OCI-LY3 (cell line): ENCODE data around the gene PPP1R12B.
"Not testable (repeated sequence)": the region's sequence is repeated elsewhere in the genome, so short reads cannot be mapped to it uniquely, and the experiment has no call there.

ENCODE experiments used
- H2AFZ ChIP-seq: fragments of 200-600, 300-600 bp; shearing (Covaris generic); 2 replicates; pipeline ENCODE4 v1.6.0; 2014; ENCODE audit warnings: antibody characterized with exemption, low read depth, low read length
- H3K27ac ChIP-seq: fragments of 200-600, 300-600 bp; sonication (generic); 2 replicates; pipeline ENCODE4 v1.5.1; 2014; ENCODE audit warnings: mild to moderate bottlenecking, low read length, moderate library complexity, mixed read lengths
- H3K27me3 ChIP-seq: fragments of 200-600, 300-600 bp; sonication (generic); 2 replicates; pipeline ENCODE4 v1.6.1; 2014; ENCODE audit warnings: low read depth, low read length, mixed read lengths
- H3K36me3 ChIP-seq: fragments of 200-600, 300-600 bp; sonication (generic); replicated peaks from 2 replicates; pipeline ENCODE3; 2014; ENCODE audit warnings: low read depth, low read length, mixed read lengths
- H3K4me1 ChIP-seq: fragments of 300-600, 200-600 bp; sonication (generic); 2 replicates; pipeline ENCODE4 v1.6.1; 2014; ENCODE audit warnings: low read length, mixed read lengths
- H3K4me2 ChIP-seq: fragments of 200-600, 300-600 bp; sonication (generic); 2 replicates; pipeline ENCODE4 v1.6.1; 2014; ENCODE audit warnings: low read length, mixed read lengths
- H3K4me3 ChIP-seq: fragments of 300-600, 200-600 bp; sonication (generic); 2 replicates; pipeline ENCODE4 v1.5.1; 2014; ENCODE audit warnings: antibody characterized with exemption, mild to moderate bottlenecking, low read length, moderate library complexity
- H3K79me2 ChIP-seq: fragments of 300-600, 200-600 bp; shearing (Covaris generic); 2 replicates; pipeline ENCODE4 v1.6.1; 2014; ENCODE audit warnings: mild to moderate bottlenecking, low read length, mixed read lengths
- H3K9ac ChIP-seq: fragments of 300-600, 200-600 bp; shearing (Covaris generic); 2 replicates; pipeline ENCODE4 v1.6.0; 2014; ENCODE audit warnings: mild to moderate bottlenecking, low read length, moderate library complexity
- H3K9me3 ChIP-seq: fragments of 200-600, 300-600 bp; shearing (Covaris generic); 2 replicates; pipeline ENCODE4 v1.6.1; 2014; ENCODE audit warnings: low read length, mixed read lengths; ENCODE audit not compliant: insufficient read depth
- H4K20me1 ChIP-seq: fragments of 200-600, 300-600 bp; sonication (generic); 2 replicates; pipeline ENCODE4 v1.6.1; 2016; ENCODE audit warnings: low read length, mixed read lengths; ENCODE audit not compliant: insufficient read depth
- EZH2phosphoT487 ChIP-seq: fragments of 200-600 bp; shearing (Covaris generic); IDR thresholded peaks from 2 replicates; pipeline ENCODE4 v1.6.1; 2018; ENCODE audit warnings: antibody characterized with exemption, mixed run types, low read depth
- TF ChIP-seq, protein P1 (sequence below): fragments of 200-600, 300-600 bp; sonication (generic); IDR thresholded peaks from 2 replicates; pipeline ENCODE4 v1.5.1; 2014; ENCODE audit warnings: antibody characterized with exemption, low read length, low read depth

The PPP1R12B gene

GRCh38 chr1:202362212-202362611 is 13.7 kb downstream of the PPP1R12B start:
- Histone ChIP-seq H3K36me3 (no peaks in the 10 kb centered on the region), H3K4me2 (no peak overlapping the region), H3K9ac (no peak overlapping the region)

GRCh38 chr1:202365092-202365815 is 16.8 kb downstream of the PPP1R12B start:
- Histone ChIP-seq H3K9me3 (no peaks in the 10 kb centered on the region), H3K4me2 (no peak overlapping the region), H2AFZ (no peak overlapping the region), H3K4me1 (no peaks in the 10 kb centered on the region), H3K27ac (no peak overlapping the region), H4K20me1 (0 out of 2 replicates have a peak, but pooled peaks cover 6% of the 10 kb centered on the region), H3K4me3 (no peak overlapping the region), H3K79me2 (no peaks in the 10 kb centered on the region), H3K9ac (no peak overlapping the region), H3K36me3 (no peaks in the 10 kb centered on the region), H3K27me3 (no peaks in the 10 kb centered on the region)
- no peak for TF ChIP-seq EZH2phosphoT487
- TF ChIP-seq, protein P1, sequence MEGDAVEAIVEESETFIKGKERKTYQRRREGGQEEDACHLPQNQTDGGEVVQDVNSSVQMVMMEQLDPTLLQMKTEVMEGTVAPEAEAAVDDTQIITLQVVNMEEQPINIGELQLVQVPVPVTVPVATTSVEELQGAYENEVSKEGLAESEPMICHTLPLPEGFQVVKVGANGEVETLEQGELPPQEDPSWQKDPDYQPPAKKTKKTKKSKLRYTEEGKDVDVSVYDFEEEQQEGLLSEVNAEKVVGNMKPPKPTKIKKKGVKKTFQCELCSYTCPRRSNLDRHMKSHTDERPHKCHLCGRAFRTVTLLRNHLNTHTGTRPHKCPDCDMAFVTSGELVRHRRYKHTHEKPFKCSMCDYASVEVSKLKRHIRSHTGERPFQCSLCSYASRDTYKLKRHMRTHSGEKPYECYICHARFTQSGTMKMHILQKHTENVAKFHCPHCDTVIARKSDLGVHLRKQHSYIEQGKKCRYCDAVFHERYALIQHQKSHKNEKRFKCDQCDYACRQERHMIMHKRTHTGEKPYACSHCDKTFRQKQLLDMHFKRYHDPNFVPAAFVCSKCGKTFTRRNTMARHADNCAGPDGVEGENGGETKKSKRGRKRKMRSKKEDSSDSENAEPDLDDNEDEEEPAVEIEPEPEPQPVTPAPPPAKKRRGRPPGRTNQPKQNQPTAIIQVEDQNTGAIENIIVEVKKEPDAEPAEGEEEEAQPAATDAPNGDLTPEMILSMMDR, result no peak

More at GRCh38 chr1:202362212-202362611, 13.7 kb downstream of the PPP1R12B start:
- Histone ChIP-seq H3K4me3 (no peak overlapping the region), H3K27me3 (no peaks in the 10 kb centered on the region), H2AFZ (no peak overlapping the region), H3K4me1 (no peaks in the 10 kb centered on the region), H3K27ac (no peak overlapping the region), H4K20me1 (0 out of 2 replicates have a peak, but pooled peaks cover under 1% of the 10 kb centered on the region), H3K9me3 (no peaks in the 10 kb centered on the region), H3K79me2 (no peaks in the 10 kb centered on the region)
- TF ChIP-seq EZH2phosphoT487, result no peak
- TF ChIP-seq, protein P1, result no peak

DNA sequence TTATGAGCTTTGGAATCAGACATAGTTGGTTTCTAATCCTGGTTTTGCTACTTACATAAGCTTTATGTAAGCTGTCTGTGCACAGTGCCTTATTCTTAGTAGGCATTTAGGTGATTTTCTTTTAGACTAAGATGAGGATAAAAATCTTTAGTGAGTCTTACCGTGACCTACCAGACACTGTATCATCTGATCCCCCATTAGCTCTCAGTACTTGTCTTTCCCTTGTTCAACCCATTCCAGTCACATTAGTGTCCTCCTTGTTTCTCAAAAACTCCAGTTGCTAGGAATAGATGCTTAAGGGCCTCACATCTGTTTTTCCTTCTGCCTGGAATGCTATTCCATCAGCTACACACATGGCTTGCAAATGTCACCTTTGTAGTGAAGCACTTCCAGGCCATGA is 18.8 kb downstream of the PPP1R12B start:
- no peak for TF ChIP-seq EZH2phosphoT487
- TF ChIP-seq, protein P1, result no peak
- H3K9me3 ChIP-seq, result no peaks in the 10 kb centered on the region
- no peak overlapping the region for H3K4me2 ChIP-seq
- no peak overlapping the region for H3K27ac ChIP-seq
- H3K4me3 ChIP-seq, result no peak overlapping the region
- no peak overlapping the region for H3K9ac ChIP-seq
- no peak overlapping the region for H2AFZ ChIP-seq
- no peaks in the 10 kb centered on the region for H3K36me3 ChIP-seq
- H3K79me2 ChIP-seq, result no peaks in the 10 kb centered on the region
- H3K4me1 ChIP-seq, result no peaks in the 10 kb centered on the region
- H3K27me3 ChIP-seq, result no peaks in the 10 kb centered on the region
- 0 out of 2 replicates have a peak, but pooled peaks cover 6% of the 10 kb centered on the region for H4K20me1 ChIP-seq

- not testable (repeated sequence) for H3K27ac ChIP-seq, H3K79me2 ChIP-seq, H3K9me3 ChIP-seq, H3K9ac ChIP-seq, H2AFZ ChIP-seq, H3K4me3 ChIP-seq, H3K36me3 ChIP-seq, H3K27me3 ChIP-seq, H3K4me2 ChIP-seq, H4K20me1 ChIP-seq
- peaks cover 11% of the 10 kb centered on the region for H3K4me1 ChIP-seq
Measured at GRCh38 chr1:202370906-202371305, 22.4 kb downstream of the PPP1R12B start.
